HG03280 (cell line): Measurements from ENCODE around the gene KRTAP4-12.
"Not testable (repeated sequence)": the region's sequence is repeated elsewhere in the genome, so short reads cannot be mapped to it uniquely, and the experiment has no call there.

Source experiments
- ATAC-seq: cut with Tn5 transposase; IDR thresholded peaks from one replicate; pipeline ENCODE4 v1.9.1; 2021; ENCODE audit warnings: mild to moderate bottlenecking, moderate library complexity; ENCODE audit not compliant: unreplicated experiment

Gene KRTAP4-12

DNA sequence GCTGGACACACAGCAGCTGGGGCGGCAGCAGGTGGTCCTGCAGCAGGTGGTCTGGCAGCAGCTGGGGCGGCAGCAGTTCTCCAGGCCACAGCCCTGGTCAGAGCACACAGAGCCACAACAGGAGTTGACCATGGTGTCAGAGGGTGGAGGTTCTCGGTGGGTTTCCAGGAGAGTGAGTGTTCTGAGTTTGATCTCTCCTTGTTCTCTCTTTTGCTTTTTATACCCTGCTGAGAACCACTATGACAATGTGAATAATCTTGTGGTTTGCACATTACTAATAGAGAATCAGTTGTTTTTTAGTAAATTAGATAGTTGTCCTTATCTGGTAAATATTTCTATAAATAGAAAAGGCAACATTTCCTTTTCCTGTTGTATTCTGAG lies at the start of gene KRTAP4-12:
Gene KRTAP4-12, minus strand, starts transcription at position 192 of the 381 bp plus-strand sequence. Its CDS starts 60 bp downstream, at position 132.
- ATAC-seq, result not testable (repeated sequence)

DNA sequence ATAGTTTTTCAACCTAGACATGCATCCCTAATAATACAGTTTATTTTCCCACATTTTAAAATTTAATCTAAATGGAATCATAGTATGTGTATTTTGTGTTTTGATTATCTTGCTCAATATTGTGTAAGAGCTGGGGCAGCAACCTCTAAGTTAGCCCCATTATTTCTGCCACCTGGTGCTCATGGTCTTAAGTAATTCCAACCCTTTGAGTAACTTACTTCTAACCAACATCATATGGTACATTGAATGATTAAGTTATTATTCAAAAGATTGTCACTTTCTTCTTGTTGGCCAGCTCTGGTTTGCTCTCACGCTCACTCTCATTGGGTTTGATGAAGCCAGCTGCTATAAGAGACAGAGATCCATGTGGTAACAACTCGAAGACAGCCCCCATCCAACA lies 47.9 kb upstream of the KRTAP4-12 start:
- ATAC-seq, result no peak

DNA sequence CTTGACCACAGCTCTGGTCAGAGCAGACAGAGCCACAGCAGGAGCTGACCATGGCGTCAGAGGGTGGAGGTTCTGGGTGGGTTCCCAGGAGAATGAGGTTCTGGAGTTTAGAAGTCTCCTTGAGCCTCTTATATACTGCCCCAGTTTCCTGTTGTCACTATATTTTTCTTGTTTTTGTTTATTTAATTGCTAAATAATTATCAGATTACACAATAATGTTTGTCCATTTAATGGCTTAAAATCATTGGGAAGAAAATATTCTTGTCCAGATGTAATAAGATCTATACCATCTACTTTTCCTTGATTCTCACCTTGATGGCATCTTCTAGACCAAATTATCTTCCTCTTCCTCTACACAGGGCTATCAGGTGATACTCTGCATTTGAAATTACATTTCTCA lies 44.1 kb upstream of the KRTAP4-12 start, which contains the start of gene KRTAP4-3:
Gene KRTAP4-3, minus strand, starts transcription at position 101 of the 400 bp plus-strand sequence. Its CDS starts 49 bp downstream, at position 52.
- ATAC-seq, result no peak

DNA sequence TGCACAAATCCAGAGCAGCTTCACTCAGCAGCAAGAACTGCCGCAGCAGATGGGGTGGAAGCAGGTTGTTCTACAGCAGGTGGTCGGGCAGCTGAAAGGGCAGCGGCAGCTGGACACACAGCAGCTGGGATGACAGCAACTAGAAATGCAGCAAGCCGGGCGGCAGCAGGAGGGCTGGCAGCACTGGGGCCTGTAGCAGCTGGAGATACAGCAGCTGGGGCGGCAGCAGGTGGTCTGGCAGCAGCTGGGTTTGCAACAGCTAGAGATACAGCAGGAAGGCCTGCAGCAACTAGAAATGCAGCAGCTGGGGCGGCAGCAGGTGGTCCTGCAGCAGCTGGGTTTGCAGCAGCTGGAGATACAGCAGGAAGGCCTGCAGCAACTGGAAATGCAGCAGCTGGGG lies 43.6 kb upstream of the KRTAP4-12 start:
- ATAC-seq, result no peak

DNA sequence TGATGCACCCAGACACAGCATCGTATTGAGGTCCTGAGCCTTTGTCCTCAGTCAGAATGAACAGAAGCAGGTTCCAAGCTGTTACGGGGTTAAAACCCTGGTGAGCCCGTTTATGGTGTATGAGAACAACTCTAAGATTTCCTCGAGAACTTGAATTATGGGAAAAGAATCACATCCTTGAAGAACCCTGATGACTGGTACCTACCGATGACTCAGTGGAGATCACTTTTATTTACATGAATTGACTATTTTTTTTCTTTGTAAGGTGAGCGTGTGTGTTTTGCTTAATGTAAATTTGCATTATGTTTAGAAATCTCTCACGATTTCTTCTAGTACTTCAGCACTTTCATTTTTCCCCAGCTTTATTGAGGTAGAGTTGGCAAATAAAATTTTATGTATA lies 39.8 kb upstream of the KRTAP4-12 start:
- ATAC-seq, result no peak

DNA sequence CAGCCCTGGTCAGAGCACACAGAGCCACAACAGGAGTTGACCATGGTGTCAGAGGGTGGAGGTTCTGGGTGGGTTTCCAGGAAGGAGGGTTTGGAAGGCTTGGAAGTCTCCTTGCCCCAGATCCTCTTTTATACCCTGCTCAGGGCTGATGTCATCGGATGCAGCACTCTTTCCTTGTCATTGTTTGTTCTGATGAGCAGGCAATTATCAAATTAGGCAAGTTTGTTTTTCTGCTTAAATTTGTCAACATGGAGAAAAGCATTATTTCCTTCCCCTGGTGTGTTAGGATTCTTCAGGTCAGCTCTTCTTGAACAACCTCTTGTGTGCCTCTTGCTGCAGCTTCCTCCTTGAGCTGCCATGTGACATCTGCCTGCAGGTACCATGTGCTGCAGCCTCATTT lies 36.7 kb upstream of the KRTAP4-12 start, which contains the start of gene KRTAP4-4:
Gene KRTAP4-4, minus strand, starts transcription at position 101 of the 400 bp plus-strand sequence. Its CDS starts 57 bp downstream, at position 44.
- ATAC-seq, result no peak

DNA sequence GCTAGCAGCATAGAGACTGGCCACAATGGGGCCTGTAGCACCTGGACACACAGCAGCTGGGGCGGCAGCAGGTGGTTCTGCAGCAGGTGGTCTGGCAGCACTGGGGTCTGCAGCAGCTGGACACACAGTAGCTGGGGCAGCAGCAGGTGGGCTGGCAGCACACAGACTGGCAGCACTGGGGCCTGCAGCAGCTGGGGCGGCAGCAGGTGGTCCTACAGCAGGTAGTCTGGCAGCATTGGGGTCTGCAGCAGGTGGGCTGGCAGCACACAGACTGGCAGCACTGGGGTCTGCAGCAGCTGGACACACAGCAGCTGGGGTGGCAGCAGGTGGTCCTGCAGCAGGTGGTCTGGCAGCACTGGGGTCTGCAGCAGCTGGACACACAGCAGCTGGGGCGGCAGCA lies 36.2 kb upstream of the KRTAP4-12 start:
- not testable (repeated sequence) for ATAC-seq

DNA sequence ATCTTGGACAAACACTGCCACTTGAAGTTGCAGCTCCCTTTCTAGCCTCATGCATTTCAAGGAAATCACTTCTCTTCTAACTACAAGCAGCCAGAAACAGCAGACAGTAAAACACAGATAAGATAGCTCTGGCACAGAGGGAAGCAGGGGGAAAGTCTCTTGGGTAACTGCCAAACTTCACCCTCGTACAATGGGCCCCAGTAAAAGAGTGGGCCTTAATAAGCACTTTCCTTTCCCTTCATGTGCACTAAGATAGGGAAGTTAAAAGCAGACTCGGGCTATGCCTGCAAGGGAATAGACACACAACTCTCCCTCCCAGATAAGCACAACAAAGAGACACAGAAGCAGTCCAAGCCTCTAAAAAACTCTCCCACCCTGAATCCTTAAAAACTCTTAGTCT lies 29.9 kb upstream of the KRTAP4-12 start:
- no peak for ATAC-seq

DNA sequence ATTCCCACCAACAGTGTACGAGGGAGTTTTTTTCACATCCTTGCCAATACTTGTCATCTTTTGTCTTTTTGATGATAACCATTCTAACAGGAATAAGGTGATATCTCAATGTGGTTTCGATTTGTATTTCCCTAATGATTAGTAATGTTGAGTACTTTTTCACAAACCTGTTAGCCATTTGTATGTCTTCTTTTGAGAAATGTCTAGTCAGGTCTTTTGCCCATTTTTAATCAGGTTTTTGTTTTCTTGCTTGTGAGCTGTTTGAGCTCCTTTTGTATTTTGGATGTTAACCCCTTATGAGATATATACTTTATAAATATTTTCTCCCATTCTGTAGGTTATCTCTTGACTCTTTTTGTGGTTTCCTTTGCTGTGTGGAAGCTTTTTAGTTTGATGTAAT lies 27.5 kb upstream of the KRTAP4-12 start:
- ATAC-seq, result no peak

DNA sequence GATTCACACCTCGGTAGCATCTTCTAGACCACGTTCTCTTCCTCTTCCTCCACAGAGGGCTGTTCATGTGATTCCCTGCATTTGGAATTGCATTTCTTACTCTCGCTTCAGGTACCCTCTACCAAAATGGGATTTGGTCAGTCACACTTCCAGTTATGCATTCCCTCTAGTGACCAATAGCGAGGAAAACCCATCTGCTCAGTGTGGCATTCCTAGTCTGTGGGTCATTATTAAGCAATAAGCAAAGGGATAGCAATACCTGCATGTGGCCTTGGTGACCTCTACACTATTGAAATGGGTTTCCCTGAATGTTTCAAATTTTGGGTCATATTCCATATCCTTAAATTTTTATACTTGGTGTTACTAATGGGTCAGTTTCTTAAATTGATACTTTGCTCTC lies 26.0 kb upstream of the KRTAP4-12 start:
- ATAC-seq, result no peak

DNA sequence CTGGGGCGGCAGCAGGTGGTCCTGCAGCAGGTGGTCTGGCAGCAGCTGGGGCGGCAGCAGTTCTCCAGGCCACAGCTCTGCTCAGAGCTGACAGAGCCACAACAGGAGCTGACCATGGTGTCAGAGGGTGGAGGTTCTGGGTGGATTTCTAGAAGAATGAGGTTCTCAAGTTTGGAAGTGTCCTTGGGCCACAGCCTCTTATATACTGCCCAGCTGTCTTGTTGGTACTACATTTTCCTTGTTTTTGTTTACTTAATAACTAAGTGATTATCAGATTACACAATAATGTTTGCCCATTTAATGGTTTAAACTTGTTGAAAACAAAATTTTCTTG lies 25.6 kb upstream of the KRTAP4-12 start, which contains the start of gene KRTAP4-5:
Gene KRTAP4-5, minus strand, starts transcription at position 174 of the 334 bp plus-strand sequence. Its CDS starts 58 bp downstream, at position 116.
- ATAC-seq, result no peak

DNA sequence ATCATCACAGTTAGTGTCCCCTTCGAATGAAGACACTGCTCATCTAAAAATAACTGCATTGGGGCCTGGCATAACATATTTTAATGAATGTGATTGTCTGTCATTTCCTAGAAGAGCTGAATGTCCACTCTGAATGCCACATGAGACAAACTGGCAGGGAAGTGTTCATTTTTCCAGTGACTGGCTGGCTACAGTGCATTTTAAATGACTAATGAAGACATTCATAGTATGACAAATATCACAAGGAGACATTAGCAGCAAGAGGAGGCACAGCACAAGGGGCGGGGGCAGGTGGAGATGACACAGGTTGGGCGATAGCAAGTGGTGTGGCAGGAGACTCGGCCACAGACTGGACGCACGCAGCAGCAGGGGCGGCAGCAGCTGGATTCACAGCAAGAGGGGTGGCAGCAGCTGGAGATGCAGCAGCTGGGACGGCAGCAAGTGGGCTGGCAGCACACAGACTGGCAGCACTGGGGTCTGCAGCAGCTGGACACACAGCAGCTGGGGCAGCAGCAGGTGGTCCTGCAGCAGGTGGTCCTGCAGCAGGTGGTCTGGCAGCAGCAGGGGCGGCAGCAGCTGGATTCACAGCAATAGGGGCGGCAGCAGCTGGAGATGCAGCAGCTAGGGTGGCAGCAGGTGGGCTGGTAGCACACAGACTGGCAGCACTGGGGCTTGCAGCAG lies 25.1 kb upstream of the KRTAP4-12 start:
- ATAC-seq, result not testable (repeated sequence)

DNA sequence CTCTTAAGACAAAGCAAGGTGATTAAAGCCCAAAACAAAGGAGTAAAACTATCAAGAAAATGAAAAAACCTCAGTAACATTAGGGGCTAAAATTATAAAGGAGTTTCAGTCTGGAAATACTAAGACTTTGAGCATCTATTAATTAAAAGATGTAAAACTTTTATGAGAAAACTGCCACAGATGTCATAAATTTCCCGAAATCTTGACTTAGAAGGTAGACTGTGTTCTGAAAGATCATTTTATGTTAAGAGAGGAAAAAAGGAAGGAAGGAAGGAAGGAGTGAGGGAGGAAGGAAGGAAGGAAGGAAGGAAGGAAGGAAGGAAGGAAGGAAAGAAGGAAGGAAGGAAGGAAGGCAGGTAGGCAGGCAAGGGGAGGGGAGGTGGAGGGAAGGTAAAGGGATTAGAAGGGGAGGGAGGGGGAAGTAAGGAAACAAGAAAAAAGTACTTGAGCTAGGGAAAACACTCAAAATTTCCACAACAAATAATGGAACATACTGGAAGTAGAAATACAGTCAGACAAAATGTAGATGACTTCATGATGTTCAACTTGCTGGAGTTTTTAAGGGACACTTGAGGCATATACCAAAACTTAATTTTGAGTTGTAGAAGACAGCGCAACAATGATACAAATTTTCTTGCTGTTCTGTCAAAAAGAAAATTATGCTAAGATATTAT lies 23.7 kb upstream of the KRTAP4-12 start:
- no peak for ATAC-seq

DNA sequence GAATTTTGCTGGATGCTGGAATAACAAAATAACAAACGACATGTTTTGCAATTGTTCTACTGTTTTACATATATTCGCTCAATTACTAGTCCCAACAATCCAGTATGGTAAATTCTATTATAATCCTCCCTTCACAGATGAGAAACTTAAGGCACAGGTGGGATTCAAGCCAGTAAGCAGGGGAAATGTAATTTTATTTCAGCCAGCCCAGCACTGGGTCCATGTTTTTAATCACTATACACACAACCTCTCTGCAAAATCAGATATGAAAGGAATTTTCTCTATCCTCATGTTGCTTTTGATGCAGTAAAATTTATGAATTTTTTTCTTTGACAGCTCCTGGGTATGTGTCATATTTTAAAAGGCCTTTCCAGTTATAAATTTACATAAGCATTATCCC lies 21.3 kb upstream of the KRTAP4-12 start:
- ATAC-seq, result no peak

DNA sequence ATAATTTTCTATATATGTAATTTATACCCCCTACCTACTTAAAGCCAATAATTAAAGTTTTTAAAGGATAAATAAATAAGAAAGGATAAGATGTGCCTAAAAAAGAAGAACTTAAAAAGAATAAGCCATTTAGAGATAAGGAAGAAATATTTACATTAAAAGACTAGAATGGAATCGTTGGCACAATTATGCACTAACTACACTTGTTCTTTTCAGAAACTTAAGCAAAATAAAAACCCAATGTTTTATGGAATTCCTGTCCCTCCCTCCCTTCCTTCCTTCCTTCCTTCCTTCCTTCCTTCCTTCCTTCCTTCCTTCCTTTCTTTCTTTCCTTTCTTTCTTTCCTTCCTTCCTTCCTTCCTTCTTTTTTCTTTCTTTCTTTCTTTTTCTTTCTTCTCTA lies 20.9 kb upstream of the KRTAP4-12 start:
- no peak for ATAC-seq

DNA sequence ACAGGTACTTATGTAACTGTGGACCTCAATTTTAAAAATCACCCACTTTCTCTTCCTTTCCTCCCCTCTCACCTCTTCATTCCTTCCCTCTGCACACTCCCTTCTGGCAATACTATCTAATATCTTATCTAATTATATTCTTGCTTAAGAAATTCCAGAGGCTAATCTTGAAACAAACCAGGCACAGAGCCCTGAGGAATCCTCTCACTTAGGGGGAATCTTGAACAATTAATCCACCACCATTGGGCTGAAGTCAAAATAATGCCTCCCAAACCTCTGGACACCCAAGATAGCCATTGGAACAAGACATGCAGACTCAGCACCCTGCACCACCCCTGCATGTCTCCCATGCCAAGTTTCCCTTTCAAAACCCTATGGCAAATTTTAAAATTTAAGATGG lies 17.4 kb upstream of the KRTAP4-12 start:
- ATAC-seq, result no peak

DNA sequence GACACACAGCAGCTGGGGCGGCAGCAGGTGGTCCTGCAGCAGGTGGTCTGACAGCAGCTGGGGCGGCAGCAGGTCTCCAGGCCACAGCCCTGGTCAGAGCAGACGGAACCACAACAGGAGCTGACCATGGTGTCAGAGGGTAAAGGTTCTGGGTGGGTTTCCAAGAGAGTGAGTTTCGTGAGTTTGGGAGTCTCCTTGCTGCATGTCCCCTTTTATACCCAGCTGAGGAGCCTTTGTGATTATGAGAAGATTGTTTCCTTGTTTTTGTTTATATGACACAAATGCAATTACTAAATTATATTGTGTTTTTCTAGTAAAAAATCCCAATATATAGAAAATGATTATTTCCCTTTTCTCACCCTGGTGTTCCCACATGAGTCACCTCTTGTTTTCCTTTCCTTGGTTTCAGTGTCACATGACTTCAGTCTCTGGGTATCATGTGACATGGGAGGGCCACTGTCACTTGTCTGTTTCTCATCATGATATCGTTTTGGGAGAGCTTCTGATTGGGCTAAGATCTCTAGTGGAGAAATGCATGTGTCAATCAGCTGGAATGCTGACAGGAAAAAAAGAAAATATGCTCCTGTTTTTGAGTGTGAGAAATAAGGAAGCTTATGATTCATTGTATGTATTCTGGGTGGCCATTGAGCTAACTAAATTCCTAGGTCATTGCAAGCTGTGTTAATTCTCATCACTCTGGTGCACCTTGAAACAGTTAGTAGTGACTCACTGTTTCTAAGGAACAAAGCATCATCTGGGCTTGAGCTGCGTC lies 16.6 kb upstream of the KRTAP4-12 start, which contains the start of gene KRTAP4-6:
Gene KRTAP4-6, minus strand, starts transcription at position 185 of the 772 bp plus-strand sequence. Its CDS starts 57 bp downstream, at position 128.
- ATAC-seq, result no peak

DNA sequence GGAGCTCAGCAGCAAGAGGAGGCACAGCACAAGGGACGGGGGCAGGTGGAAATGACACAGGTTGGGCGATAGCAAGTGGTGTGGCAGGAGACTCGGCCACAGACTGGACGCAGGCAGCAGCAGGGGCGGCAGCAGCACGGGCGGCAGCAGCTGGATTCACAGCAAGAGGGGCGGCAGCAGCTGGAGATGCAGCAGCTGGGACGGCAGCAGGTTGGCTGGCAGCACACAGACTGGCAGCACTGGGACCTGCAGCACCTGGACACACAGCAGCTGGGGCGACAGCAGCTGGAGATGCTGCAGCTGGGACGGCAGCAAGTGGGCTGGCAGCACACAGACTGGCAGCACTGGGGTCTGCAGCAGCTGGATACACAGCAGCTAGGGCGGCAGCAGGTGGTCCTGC lies 15.9 kb upstream of the KRTAP4-12 start:
- not testable (repeated sequence) for ATAC-seq

DNA sequence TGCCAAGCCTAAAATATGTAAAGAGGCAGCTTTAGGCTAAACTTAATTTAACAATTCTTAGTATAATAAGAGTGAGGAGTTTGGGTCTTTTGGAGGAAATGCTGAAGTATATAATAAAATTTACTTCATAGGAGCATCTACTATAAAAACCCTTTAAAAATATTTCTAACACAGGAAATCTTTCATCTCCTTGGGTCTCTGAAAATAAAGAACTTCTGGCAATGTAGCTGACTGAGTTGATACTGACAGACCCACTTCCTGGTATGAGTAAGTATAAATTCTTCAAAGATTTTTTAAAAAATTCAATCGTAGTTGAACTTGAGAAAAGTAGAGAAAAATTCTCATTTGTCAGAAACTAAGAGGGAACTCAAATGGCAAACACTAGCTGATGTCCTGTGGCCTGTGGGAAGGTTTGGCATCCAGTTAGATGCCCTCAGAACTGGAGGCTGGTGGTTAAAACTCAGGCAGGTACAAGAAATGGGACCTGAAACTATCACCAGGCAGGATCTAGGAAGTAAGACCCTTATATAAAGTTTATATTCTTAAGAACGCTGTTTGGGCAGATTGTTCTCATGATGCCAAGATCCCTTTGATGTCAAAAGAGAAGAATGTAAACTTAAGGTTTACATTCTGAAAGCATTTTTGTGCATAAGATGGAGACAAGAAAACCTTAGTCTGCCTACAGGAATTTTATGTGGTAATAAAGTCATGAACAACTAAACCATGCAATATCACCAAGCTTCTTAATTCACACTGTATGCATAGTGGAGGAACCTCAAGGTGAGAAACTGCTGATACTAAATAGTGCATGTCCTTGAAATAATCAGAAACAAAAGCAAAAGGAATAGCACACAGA lies 10.1 kb upstream of the KRTAP4-12 start:
- no peak for ATAC-seq

DNA sequence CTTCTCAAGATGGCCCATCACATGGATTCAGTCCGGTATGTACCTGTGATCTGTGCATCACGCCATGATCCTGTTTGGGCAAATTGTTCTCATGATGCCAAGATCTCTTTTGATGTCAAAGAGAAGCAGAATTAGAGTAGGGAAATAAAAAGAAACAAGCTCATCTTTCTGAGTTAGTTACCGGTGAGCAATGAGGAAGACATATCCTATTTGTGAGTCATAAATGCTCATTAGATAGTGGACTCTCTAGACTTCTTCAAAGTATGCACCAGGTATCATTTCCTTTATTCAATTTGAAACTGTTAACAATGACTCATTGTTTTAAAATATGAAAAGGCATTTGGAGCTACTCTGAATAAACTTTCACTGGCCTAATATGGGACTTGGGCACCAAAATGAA lies 8.0 kb upstream of the KRTAP4-12 start:
- no peak for ATAC-seq
